SK-N-SH (cell line): Measurements from ENCODE around the gene HK1. TPM values are rescaled to one million over a fixed set of nuclear protein-coding genes. Genes with fewer than 3 reads are reported as not detected.

Experiments used
- CTCF ChIA-PET: fragments of 300-600, 350-600 bp; formaldehyde crosslinking; extraction: SDS; loops from one replicate; lab custom pipeline; 2021; lab: Yijun Ruan, JAX
- POLR2A ChIA-PET: fragments of 350-600 bp; sonication (Branson Sonifier 250); formaldehyde crosslinking; extraction: SDS; loops from one replicate; lab custom pipeline; 2020; ENCODE audit warnings: antibody characterized with exemption, inconsistent platforms; lab: Yijun Ruan, JAX
- DNase-seq: peaks from one replicate; pipeline ENCODE4 v3.0.0; 2012
- H2AFZ ChIP-seq: fragments of 200-600 bp; sonication (generic); 2 replicates; pipeline ENCODE4 v1.8.1; 2016; ENCODE audit warnings: antibody characterized with exemption, mild to moderate bottlenecking, low read depth
- H3F3A ChIP-seq: fragments of 200-600 bp; sonication (generic); replicated peaks from 2 replicates; pipeline ENCODE3; 2016; ENCODE audit warnings: antibody characterized with exemption, mild to moderate bottlenecking; ENCODE audit not compliant: insufficient read depth
- H3K27ac ChIP-seq, 2 experiments: fragments of 200-500 bp in 1 of 2; fragments of 200-600 bp in 1 of 2; sonication (Bioruptor generic) in 1 of 2; sonication (generic), shearing (Covaris generic) in 1 of 2; 2 replicates each; pipeline versions ENCODE4 v1.5.1 to v1.6.1; 2014 to 2016; ENCODE audit warnings: low read depth in 2 of 2, inconsistent platforms in 1 of 2, low read length in 1 of 2, mild to moderate bottlenecking in 1 of 2, mixed read lengths in 1 of 2
- H3K27me3 ChIP-seq: fragments of 200-600 bp; sonication (generic), shearing (Covaris generic); 2 replicates; pipeline ENCODE4 v1.6.1; 2016; ENCODE audit warnings: mixed run types; ENCODE audit not compliant: insufficient read depth
- H3K36me3 ChIP-seq, 2 experiments: fragments of 200-500 bp in 1 of 2; fragments of 200-600 bp in 1 of 2; sonication (Bioruptor generic) in 1 of 2; sonication (generic) in 1 of 2; replicated peaks in 1 of 2; 2 replicates each; pipeline versions ENCODE3 to v1.5.1; 2014 to 2016; ENCODE audit warnings: low read length in 1 of 2, mild to moderate bottlenecking in 1 of 2; ENCODE audit not compliant: insufficient read depth in 2 of 2, control insufficient read depth in 1 of 2
- H3K4me1 ChIP-seq, 2 experiments: fragments of 200-500 bp in 1 of 2; fragments of 200-600 bp in 1 of 2; sonication (Bioruptor generic) in 1 of 2; sonication (generic), shearing (Covaris generic) in 1 of 2; 2 replicates each; pipeline versions ENCODE4 v1.5.1 to v1.6.1; 2014 to 2016; ENCODE audit warnings: low read depth in 1 of 2, low read length in 1 of 2, mixed run types in 1 of 2; ENCODE audit not compliant: insufficient read depth in 2 of 2, control insufficient read depth in 1 of 2
- H3K4me2 ChIP-seq: fragments of 200-600 bp; sonication (generic), shearing (Covaris generic); 2 replicates; pipeline ENCODE4 v1.6.1; 2017; ENCODE audit warnings: mixed run types
- H3K4me3 ChIP-seq, 2 experiments: fragments of 200-500 bp in 1 of 2; fragments of 200-600 bp in 1 of 2; sonication (Bioruptor generic) in 1 of 2; sonication (generic), shearing (Covaris generic) in 1 of 2; 2 replicates each; pipeline versions ENCODE4 v1.5.1 to v1.8.1; 2014 to 2016; ENCODE audit warnings: low read depth in 2 of 2, inconsistent platforms in 1 of 2, low read length in 1 of 2, mild to moderate bottlenecking in 1 of 2, mixed read lengths in 1 of 2, moderate library complexity in 1 of 2
- H3K79me2 ChIP-seq: fragments of 200-600 bp; sonication (generic); 2 replicates; pipeline ENCODE4 v1.8.1; 2017; ENCODE audit warnings: mild to moderate bottlenecking; ENCODE audit not compliant: insufficient read depth
- H3K9ac ChIP-seq: fragments of 200-600 bp; sonication (generic); 2 replicates; pipeline ENCODE4 v1.6.1; 2017; ENCODE audit warnings: mixed run types
- H3K9me2 ChIP-seq: fragments of 200-600 bp; sonication (generic); 2 replicates; pipeline ENCODE4 v1.6.1; 2017; ENCODE audit warnings: mixed run types
- H3K9me3 ChIP-seq: fragments of 200-600 bp; sonication (generic); 2 replicates; pipeline ENCODE4 v1.6.1; 2017; ENCODE audit warnings: mixed run types, mild to moderate bottlenecking, moderate library complexity
- H4K20me1 ChIP-seq: fragments of 200-600 bp; sonication (generic); 2 replicates; pipeline ENCODE4 v1.6.1; 2017; ENCODE audit warnings: mild to moderate bottlenecking, mixed run types; ENCODE audit not compliant: insufficient read depth
- CHD2 ChIP-seq: fragments of 150-350 bp; IDR thresholded peaks from 2 replicates; pipeline ENCODE4 v1.6.1; 2018; ENCODE audit warnings: low read length; ENCODE audit not compliant: partially characterized antibody
- EP300 ChIP-seq, 2 experiments: IDR thresholded peaks; 2 replicates each; pipeline versions ENCODE4 v1.4.0 to v1.6.1; 2012; ENCODE audit warnings: borderline replicate concordance in 1 of 2, low read depth in 1 of 2, low read length in 1 of 2
- RAD21 ChIP-seq: IDR thresholded peaks from 2 replicates; pipeline ENCODE4 v1.6.1; 2012; ENCODE audit warnings: mild to moderate bottlenecking, low read length
- RCOR1 ChIP-seq: fragments of 150-350 bp; IDR thresholded peaks from 2 replicates; pipeline ENCODE4 v1.6.1; 2017; ENCODE audit warnings: antibody characterized with exemption, low read length
- RXRA ChIP-seq: IDR thresholded peaks from 2 replicates; pipeline ENCODE4 v1.4.0; 2012; ENCODE audit warnings: low read depth, mild to moderate bottlenecking, borderline replicate concordance
- SIN3A ChIP-seq: IDR thresholded peaks from 2 replicates; pipeline ENCODE4 v1.6.1; 2012; ENCODE audit warnings: low read depth, mild to moderate bottlenecking, low read length, moderate library complexity, borderline replicate concordance
- SMC3 ChIP-seq: IDR thresholded peaks from 2 replicates; pipeline ENCODE4 v1.6.1; 2012; ENCODE audit warnings: low read depth, low read length, improper control_type of control experiment
- TCF12 ChIP-seq: IDR thresholded peaks from 2 replicates; pipeline ENCODE4 v1.4.0; 2012
- YY1 ChIP-seq: IDR thresholded peaks from 2 replicates; pipeline ENCODE4 v1.4.0; 2012; ENCODE audit warnings: low read depth, mild to moderate bottlenecking
- WGBS: methylation state at CpG from one replicate; pipeline ENCODE4 v1.1.6; 2017; ENCODE audit warnings: low lambda C conversion rate; 5-methylcytosine and 5-hydroxymethylcytosine counted together
- polyA plus RNA-seq, 3 experiments: library from polyadenylated mRNA; depleted of rRNA; stranded (reverse); fragments of >200 nt; gene quantifications; 2 replicates each; pipeline ENCODE4 v1.2.3, GENCODE V29; 2012
- TF ChIP-seq, protein P1 (sequence below): fragments of 150-350 bp; IDR thresholded peaks from 2 replicates; pipeline ENCODE4 v1.6.1; 2017; ENCODE audit warnings: antibody characterized with exemption, low read length, low read depth, borderline replicate concordance
- TF ChIP-seq, protein P2 (sequence below): fragments of 150-350 bp; IDR thresholded peaks from 2 replicates; pipeline ENCODE4 v1.6.1; 2016; ENCODE audit warnings: mild to moderate bottlenecking, low read depth, low read length
- TF ChIP-seq, protein P3 (sequence below): IDR thresholded peaks from 2 replicates; pipeline ENCODE4 v1.4.0; 2012; ENCODE audit warnings: low read depth, borderline replicate concordance

HK1 gene
- polyA plus RNA-seq, 1 of the 3 experiments (the other 2 are of a cell fraction): 38.7 TPM

DNA sequence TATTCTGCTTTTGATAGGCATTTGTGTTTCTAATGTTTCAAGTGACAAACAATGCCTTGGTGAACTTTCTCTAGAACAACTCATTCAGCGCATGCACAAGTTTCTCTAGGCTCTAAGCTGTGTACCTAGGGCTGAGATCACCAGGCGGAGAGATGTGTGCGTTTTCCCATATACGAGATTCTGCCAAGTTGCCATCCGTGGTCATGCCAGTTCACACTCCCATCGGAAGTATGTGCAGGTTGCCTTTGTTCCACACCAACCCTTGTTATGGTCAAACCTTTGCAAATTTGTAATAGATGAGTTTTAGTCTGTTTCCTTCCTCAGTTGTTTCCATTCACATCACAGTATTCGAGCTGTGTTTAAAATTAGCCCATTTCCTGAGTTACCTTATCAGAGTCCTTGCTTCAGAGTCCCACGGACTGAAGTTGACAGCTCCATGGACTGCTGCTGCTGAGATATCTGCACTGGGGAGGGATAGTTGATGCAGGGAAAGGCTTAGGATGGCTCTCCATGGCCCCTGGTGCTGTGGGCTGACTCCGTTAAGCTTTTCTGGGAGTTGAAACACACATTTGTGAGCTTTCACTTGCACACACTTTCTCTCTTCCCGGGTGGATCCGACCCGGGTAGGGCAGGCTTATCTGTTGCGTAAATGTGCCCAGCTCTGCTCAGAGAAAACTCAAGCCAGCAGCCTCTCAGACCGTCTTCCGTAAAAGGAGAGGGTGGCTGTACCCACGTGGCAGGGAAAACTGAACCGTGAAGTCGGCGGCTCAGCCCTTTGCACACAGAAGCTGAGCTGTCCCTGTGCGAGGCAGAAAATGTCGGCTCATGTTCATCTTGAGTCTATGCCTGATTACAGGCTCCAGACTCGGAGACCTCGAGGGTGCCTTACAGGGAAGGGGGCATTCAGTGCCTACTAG is 49.4 kb downstream of the HK1 start:
- Histone ChIP-seq H3K27ac (peak overlapping the region in 1 of 2 experiments; percentile 75; a peak in 2 of 4 replicates), H3K9ac (no peak overlapping the region), H3K9me2 (no peaks in the 10 kb centered on the region), H3K4me1 (peaks cover 6 to 25% of the 10 kb centered on the region in 2 experiments; a peak in 3 of 4 replicates), H3K4me2 (no peak overlapping the region), H4K20me1 (peaks cover 93% of the 10 kb centered on the region), H3K9me3 (no peaks in the 10 kb centered on the region), H3F3A (no peaks in the 10 kb centered on the region), H3K79me2 (peaks cover 100% of the 10 kb centered on the region), H2AFZ (no peak overlapping the region), H3K36me3 (peaks cover 0 to 14% of the 10 kb centered on the region in 2 experiments), H3K4me3 (no peak overlapping the region), H3K27me3 (no peaks in the 10 kb centered on the region)
- ChIA-PET POLR2A (no interaction called here), CTCF (interaction anchor here (1.4 to 1.9 kb wide), 2 partner anchors 10 to 58 kb away, joined by 3 to 4 read pairs; no protein-coding TSS in a partner anchor)
- WGBS: 96% methylated on average over 23 of the region's 23 CpGs
- no peak for TF ChIP-seq RXRA
- no peak for TF ChIP-seq SMC3
- TF ChIP-seq, protein P1, sequence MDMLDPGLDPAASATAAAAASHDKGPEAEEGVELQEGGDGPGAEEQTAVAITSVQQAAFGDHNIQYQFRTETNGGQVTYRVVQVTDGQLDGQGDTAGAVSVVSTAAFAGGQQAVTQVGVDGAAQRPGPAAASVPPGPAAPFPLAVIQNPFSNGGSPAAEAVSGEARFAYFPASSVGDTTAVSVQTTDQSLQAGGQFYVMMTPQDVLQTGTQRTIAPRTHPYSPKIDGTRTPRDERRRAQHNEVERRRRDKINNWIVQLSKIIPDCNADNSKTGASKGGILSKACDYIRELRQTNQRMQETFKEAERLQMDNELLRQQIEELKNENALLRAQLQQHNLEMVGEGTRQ: no peak
- no peak for TF ChIP-seq RAD21
- TF ChIP-seq, protein P2, sequence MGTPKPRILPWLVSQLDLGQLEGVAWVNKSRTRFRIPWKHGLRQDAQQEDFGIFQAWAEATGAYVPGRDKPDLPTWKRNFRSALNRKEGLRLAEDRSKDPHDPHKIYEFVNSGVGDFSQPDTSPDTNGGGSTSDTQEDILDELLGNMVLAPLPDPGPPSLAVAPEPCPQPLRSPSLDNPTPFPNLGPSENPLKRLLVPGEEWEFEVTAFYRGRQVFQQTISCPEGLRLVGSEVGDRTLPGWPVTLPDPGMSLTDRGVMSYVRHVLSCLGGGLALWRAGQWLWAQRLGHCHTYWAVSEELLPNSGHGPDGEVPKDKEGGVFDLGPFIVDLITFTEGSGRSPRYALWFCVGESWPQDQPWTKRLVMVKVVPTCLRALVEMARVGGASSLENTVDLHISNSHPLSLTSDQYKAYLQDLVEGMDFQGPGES: no peak
- TF ChIP-seq TCF12: no peak
- no peak for TF ChIP-seq SIN3A
- TF ChIP-seq CHD2: no peak
- no peak for TF ChIP-seq EP300 (IDR thresholded peaks at IDR 0.05; ENCODE audit: borderline replicate concordance in 1 of 2, low read depth in 1 of 2, low read length in 1 of 2)
- TF ChIP-seq, protein P3, sequence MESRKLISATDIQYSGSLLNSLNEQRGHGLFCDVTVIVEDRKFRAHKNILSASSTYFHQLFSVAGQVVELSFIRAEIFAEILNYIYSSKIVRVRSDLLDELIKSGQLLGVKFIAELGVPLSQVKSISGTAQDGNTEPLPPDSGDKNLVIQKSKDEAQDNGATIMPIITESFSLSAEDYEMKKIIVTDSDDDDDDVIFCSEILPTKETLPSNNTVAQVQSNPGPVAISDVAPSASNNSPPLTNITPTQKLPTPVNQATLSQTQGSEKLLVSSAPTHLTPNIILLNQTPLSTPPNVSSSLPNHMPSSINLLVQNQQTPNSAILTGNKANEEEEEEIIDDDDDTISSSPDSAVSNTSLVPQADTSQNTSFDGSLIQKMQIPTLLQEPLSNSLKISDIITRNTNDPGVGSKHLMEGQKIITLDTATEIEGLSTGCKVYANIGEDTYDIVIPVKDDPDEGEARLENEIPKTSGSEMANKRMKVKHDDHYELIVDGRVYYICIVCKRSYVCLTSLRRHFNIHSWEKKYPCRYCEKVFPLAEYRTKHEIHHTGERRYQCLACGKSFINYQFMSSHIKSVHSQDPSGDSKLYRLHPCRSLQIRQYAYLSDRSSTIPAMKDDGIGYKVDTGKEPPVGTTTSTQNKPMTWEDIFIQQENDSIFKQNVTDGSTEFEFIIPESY: no peak
- no peak for TF ChIP-seq YY1
- TF ChIP-seq RCOR1: no peak
- DNase-seq: no peak
